K562 (cell line): ENCODE data around the gene TTBK1. TPM values are rescaled to one million over a fixed set of nuclear protein-coding genes. Genes with fewer than 3 reads are reported as not detected.

ENCODE experiments used
- BCOR ChIP-seq: fragments of 450-650 bp; IDR thresholded peaks from 2 replicates; pipeline ENCODE4 v1.6.1; 2016
- DNMT1 ChIP-seq: fragments of 450-650 bp; IDR thresholded peaks from 2 replicates; pipeline ENCODE4 v1.6.1; 2016; ENCODE audit warnings: antibody characterized with exemption, mild to moderate bottlenecking
- EWSR1 ChIP-seq: fragments of 450-650 bp; IDR thresholded peaks from 2 replicates; pipeline ENCODE4 v1.6.1; 2018; ENCODE audit warnings: borderline replicate concordance, mild to moderate bottlenecking, low read depth, moderate library complexity; ENCODE audit not compliant: partially characterized antibody
- HEY1 ChIP-seq: fragments of 250-450 bp; sonication (Bioruptor Pico); IDR thresholded peaks from 2 replicates; pipeline ENCODE4 v1.5.0; 2020; ENCODE audit warnings: mild to moderate bottlenecking, moderate library complexity, borderline replicate concordance
- MTA2 ChIP-seq: fragments of 450-650 bp; IDR thresholded peaks from 2 replicates; pipeline ENCODE4 v1.6.1; 2016; ENCODE audit warnings: low read depth
- NCOA6 ChIP-seq: fragments of 450-650 bp; IDR thresholded peaks from 2 replicates; pipeline ENCODE4 v1.6.1; 2017; ENCODE audit warnings: mild to moderate bottlenecking
- NFRKB ChIP-seq: fragments of 450-650 bp; IDR thresholded peaks from 2 replicates; pipeline ENCODE4 v1.6.1; 2016; ENCODE audit warnings: low read depth
- RB1 ChIP-seq: fragments of 450-650 bp; IDR thresholded peaks from 2 replicates; pipeline ENCODE4 v1.6.1; 2017; ENCODE audit warnings: low read depth, mild to moderate bottlenecking
- RBM25 ChIP-seq: fragments of 200-400 bp; formaldehyde crosslinking; IDR thresholded peaks from 2 replicates; pipeline ENCODE4 v1.6.1; 2018; ENCODE audit warnings: low read length, low read depth, moderate library complexity; ENCODE audit not compliant: severe bottlenecking
- RCOR1 ChIP-seq, 2 experiments: IDR thresholded peaks; 2 replicates each; pipeline ENCODE4 v1.6.1; 2012; ENCODE audit warnings: low read depth in 2 of 2, low read length in 2 of 2, borderline replicate concordance in 1 of 2, improper control_type of control experiment in 1 of 2
- RUNX1 ChIP-seq: sonication (generic); IDR thresholded peaks from 2 replicates; pipeline ENCODE4 v1.6.1; 2016; ENCODE audit warnings: antibody characterized with exemption, low read depth
- SMARCB1 ChIP-seq: IDR thresholded peaks from 2 replicates; pipeline ENCODE4 v1.6.1; 2011; ENCODE audit warnings: improper control_type of control experiment, low read depth; ENCODE audit not compliant: insufficient read length
- ZNF12 ChIP-seq: sonication (generic); formaldehyde crosslinking; IDR thresholded peaks from 2 replicates; pipeline ENCODE4 v1.4.0; 2020; ENCODE audit warnings: mild to moderate bottlenecking, missing genetic modification reagents
- polyA plus RNA-seq, 8 experiments: library from polyadenylated mRNA; depleted of rRNA in 4 of 8; stranded (reverse) in 5 of 8; unstranded in 3 of 8; fragments of >200 nt; fragmentation: Nextera tagmentation in 2 of 8; fragmentation: Illumina TruSeq in 1 of 8; extraction: Ambion mirVana in 2 of 8; extraction: Trizol in 1 of 8; gene quantifications; 2 replicates each; pipeline versions ENCODE4 v1.2.1 to v1.2.3, GENCODE V29; 2011 to 2014; ENCODE audit warnings: inconsistent platforms in 1 of 8, missing spikeins in 1 of 8
- total RNA-seq, 7 experiments: library from RNA; depleted of rRNA in 6 of 7; stranded (reverse); fragments of >200 nt in 6 of 7; fragmentation: Illumina TruSeq in 2 of 7; extraction: Trizol in 2 of 7; gene quantifications; 2 replicates each; pipeline versions ENCODE4 v1.2.1 to v1.2.3, GENCODE V29; 2011 to 2021; ENCODE audit warnings: low replicate concordance in 1 of 7
- TF ChIP-seq, protein P1 (sequence below): fragments of 450-650 bp; formaldehyde crosslinking; IDR thresholded peaks from 2 replicates; pipeline ENCODE4 v1.4.0; 2020; ENCODE audit warnings: mild to moderate bottlenecking, moderate library complexity
- TF ChIP-seq, protein P2 (sequence below): sonication (generic); formaldehyde crosslinking; IDR thresholded peaks from 2 replicates; pipeline ENCODE4 v1.8.1; 2023; ENCODE audit warnings: mild to moderate bottlenecking, missing genetic modification reagents
- TF ChIP-seq, protein P3 (sequence below): fragments of 450-650 bp; IDR thresholded peaks from 2 replicates; pipeline ENCODE4 v1.6.1; 2016; ENCODE audit warnings: borderline replicate concordance
- TF ChIP-seq, protein P4 (sequence below): fragments of 250-450 bp; sonication (Bioruptor Pico); IDR thresholded peaks from 2 replicates; pipeline ENCODE4 v1.5.0; 2022; ENCODE audit warnings: mild to moderate bottlenecking
- TF ChIP-seq, protein P5 (sequence below): fragments of 250-450 bp; sonication (Bioruptor Pico); IDR thresholded peaks from 2 replicates; pipeline ENCODE4 v1.6.1; 2021; ENCODE audit warnings: mild to moderate bottlenecking

TTBK1 gene
- total and polyA plus RNA-seq, 9 of the 15 experiments (the other 6 are each of a cell fraction or from before 2014, with no cell fraction given) = not detected

DNA sequence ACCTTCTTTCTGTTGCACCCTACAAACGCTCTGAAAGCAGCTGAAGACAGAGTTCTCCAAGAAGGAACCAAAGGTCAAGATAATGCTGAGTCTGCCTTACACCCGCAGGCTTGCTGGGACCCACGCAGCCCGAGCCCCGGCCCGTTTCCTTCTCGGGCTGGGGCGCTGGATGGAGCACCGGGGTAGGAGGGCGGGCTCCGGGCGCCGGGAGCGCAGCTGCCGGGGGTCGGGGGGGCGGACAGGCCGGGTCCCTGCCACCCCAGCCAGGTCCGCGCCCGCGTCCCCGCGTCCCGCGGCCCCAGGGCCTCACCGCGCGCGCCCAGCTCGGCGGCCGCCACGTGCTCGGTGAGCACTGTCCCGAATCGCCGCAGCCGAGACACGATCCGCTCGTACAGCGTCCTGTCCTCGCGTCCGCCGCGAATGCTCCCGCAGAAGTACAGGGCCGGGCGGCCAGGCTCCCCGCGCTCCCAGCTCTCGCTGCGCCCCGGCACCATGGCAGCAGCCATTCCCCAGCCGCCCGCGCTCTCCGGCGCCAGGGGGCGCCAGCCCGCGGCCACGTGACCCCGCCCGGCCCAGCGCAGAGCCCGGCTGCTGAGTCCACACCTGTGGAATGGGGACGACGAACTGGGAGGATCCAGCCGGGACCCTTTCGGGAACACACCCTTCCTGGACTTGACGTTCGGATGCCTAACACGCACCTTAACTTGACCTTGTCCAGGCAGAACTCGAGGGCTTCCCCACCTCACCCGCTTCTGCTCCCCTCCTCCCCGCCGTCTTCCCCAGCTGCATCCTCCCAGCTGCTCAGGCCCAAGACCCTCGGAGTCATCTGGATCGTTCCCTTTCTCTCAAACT, 14.1 kb upstream of the TTBK1 start, which contains the start of gene DNPH1 (continued):
- TF ChIP-seq, protein P1, sequence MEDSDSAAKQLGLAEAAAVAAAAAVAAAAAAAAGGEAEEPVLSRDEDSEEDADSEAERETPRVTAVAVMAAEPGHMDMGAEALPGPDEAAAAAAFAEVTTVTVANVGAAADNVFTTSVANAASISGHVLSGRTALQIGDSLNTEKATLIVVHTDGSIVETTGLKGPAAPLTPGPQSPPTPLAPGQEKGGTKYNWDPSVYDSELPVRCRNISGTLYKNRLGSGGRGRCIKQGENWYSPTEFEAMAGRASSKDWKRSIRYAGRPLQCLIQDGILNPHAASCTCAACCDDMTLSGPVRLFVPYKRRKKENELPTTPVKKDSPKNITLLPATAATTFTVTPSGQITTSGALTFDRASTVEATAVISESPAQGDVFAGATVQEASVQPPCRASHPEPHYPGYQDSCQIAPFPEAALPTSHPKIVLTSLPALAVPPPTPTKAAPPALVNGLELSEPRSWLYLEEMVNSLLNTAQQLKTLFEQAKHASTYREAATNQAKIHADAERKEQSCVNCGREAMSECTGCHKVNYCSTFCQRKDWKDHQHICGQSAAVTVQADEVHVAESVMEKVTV (CRISPR knock-in tag) = peak; percentile 33; the same call in 1 of the 2 replicates
- TF ChIP-seq RBM25 = peak; percentile 61
- TF ChIP-seq, protein P2, sequence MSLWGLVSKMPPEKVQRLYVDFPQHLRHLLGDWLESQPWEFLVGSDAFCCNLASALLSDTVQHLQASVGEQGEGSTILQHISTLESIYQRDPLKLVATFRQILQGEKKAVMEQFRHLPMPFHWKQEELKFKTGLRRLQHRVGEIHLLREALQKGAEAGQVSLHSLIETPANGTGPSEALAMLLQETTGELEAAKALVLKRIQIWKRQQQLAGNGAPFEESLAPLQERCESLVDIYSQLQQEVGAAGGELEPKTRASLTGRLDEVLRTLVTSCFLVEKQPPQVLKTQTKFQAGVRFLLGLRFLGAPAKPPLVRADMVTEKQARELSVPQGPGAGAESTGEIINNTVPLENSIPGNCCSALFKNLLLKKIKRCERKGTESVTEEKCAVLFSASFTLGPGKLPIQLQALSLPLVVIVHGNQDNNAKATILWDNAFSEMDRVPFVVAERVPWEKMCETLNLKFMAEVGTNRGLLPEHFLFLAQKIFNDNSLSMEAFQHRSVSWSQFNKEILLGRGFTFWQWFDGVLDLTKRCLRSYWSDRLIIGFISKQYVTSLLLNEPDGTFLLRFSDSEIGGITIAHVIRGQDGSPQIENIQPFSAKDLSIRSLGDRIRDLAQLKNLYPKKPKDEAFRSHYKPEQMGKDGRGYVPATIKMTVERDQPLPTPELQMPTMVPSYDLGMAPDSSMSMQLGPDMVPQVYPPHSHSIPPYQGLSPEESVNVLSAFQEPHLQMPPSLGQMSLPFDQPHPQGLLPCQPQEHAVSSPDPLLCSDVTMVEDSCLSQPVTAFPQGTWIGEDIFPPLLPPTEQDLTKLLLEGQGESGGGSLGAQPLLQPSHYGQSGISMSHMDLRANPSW (CRISPR knock-in tag) = no peak
- TF ChIP-seq, protein P3, sequence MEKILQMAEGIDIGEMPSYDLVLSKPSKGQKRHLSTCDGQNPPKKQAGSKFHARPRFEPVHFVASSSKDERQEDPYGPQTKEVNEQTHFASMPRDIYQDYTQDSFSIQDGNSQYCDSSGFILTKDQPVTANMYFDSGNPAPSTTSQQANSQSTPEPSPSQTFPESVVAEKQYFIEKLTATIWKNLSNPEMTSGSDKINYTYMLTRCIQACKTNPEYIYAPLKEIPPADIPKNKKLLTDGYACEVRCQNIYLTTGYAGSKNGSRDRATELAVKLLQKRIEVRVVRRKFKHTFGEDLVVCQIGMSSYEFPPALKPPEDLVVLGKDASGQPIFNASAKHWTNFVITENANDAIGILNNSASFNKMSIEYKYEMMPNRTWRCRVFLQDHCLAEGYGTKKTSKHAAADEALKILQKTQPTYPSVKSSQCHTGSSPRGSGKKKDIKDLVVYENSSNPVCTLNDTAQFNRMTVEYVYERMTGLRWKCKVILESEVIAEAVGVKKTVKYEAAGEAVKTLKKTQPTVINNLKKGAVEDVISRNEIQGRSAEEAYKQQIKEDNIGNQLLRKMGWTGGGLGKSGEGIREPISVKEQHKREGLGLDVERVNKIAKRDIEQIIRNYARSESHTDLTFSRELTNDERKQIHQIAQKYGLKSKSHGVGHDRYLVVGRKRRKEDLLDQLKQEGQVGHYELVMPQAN = no peak
- TF ChIP-seq ZNF12 = peak; percentile 52; the same call in 1 of the 2 replicates
- no peak for TF ChIP-seq HEY1
- peak; percentile 98 for TF ChIP-seq RB1
- TF ChIP-seq, protein P4, sequence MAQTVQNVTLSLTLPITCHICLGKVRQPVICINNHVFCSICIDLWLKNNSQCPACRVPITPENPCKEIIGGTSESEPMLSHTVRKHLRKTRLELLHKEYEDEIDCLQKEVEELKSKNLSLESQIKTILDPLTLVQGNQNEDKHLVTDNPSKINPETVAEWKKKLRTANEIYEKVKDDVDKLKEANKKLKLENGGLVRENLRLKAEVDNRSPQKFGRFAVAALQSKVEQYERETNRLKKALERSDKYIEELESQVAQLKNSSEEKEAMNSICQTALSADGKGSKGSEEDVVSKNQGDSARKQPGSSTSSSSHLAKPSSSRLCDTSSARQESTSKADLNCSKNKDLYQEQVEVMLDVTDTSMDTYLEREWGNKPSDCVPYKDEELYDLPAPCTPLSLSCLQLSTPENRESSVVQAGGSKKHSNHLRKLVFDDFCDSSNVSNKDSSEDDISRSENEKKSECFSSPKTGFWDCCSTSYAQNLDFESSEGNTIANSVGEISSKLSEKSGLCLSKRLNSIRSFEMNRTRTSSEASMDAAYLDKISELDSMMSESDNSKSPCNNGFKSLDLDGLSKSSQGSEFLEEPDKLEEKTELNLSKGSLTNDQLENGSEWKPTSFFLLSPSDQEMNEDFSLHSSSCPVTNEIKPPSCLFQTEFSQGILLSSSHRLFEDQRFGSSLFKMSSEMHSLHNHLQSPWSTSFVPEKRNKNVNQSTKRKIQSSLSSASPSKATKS (CRISPR knock-in tag) = no peak
- 0 out of 4 replicates have a peak, but pooled peaks of 1 of the 2 experiments have one; percentile 26 for TF ChIP-seq RCOR1 (IDR thresholded peaks at IDR 0.05; ENCODE audit: borderline replicate concordance in 1 of 2, low read depth in 2 of 2, low read length in 2 of 2)
- no peak for TF ChIP-seq EWSR1
- TF ChIP-seq NCOA6 = no peak
- no peak for TF ChIP-seq MTA2
- no peak for TF ChIP-seq SMARCB1
- TF ChIP-seq, protein P5, sequence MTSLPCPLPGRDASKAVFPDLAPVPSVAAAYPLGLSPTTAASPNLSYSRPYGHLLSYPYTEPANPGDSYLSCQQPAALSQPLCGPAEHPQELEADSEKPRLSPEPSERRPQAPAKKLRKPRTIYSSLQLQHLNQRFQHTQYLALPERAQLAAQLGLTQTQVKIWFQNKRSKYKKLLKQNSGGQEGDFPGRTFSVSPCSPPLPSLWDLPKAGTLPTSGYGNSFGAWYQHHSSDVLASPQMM (CRISPR knock-in tag) = no peak
- TF ChIP-seq DNMT1 = no peak
- TF ChIP-seq RUNX1 = 0 out of 2 replicates have a peak, but pooled peaks have one; percentile 34
- no peak for TF ChIP-seq NFRKB
- TF ChIP-seq BCOR = no peak
